NCI-H2196 treated with DMSO at 0.1 percent for 48 hours (cell line): ENCODE measurements around the gene ACAP2.
A peak's percentile ranks its signal among the peaks of the same experiment; 100 is the strongest.

ENCODE experiments used
- DNase-seq: peaks from one replicate; lab custom pipeline; 2025; ENCODE audit not compliant: unreplicated experiment; lab: John Stamatoyannopoulos, UW

ACAP2 gene

DNA sequence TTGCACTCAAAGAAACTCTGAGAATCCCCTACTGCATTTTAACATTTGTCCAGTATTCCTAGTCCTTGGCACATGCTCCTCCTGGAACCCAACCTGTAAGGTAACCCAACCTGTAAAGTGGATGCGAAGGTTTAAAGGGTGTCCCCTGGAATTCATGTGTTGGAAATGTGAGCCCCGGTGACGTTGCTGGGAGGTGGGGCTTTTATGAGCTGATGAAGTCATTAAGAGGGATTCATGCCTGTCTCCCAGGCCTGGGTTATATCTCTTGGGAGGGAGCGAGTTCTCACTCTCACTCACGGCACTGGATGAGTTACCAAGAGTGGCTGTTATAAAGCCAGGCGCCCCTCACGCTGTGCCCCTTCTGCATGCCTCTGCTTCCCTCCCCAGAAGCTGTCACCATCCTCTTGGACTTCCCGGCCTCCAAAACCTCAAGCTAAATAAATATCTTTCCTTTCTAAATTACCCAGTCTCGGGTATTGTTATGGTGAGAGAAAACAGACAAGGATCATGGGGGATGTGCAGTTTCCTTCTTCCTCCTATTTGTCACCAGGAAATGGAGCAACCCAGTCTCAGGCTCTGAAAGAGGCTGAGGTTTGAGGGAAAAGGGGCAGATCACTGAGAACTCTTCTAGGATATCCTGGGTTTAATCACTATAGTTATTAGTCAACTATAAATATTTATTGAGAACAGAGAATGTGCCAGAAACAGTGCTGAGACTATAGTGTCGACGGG lies 179.5 kb downstream of the ACAP2 start:
- no peak for DNase-seq

DNA sequence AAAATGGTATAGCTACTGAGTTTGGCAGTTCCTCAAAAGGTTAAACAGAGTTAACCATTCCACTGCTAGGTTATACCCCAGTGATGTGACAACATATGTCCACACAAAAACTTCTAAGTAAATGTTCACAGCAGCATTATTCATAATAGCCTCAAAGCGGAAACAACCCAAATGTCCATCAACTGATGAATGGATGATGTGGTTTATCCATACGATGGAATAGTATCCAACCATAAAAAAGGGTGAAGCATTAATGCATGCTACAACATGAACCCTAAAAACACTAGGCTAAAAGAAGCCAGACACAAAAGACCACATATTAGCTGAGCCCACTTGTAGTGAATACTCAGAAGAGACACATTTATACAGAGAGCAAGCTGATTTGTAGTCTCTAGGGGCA lies 180.9 kb downstream of the ACAP2 start:
- DNase-seq: no peak

DNA sequence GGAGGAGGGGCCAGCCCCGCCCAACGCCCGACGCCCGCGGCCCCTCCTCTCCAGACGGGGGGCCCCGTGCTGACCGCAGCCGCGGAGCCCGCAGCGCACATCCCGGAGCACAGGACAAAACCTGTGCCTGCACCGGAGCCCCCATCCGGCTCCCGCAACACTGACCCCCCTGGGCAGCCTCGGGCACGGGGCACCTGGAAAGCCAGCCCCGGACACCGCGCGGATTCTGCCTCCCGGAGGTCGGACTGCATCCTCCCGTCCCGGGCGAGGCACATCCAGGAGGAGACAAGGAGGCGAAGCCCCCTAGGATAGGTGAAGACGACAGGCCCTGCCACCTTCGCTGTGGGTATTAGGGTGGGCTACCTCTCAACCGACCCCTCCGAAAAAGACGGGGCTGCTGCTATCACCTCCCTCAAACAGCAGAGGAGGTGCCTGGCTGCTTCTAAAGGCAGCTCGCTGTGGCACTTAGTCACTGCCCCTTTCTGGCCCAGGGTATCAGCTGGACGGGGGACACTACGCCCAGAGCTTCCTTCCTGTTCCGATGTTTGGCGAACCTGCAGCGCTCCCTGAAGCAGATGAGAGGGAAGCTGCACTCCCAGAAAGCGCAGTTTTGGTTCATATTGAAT lies 182.4 kb downstream of the ACAP2 start:
- peak; percentile 41 for DNase-seq

- peak; percentile 98 for DNase-seq
Observed at GRCh38 chr3:195259475-195260279, 183.1 kb downstream of the ACAP2 start.

- DNase-seq: no peak
Observed at GRCh38 chr3:195259154-195259474, 183.7 kb downstream of the ACAP2 start.

DNA sequence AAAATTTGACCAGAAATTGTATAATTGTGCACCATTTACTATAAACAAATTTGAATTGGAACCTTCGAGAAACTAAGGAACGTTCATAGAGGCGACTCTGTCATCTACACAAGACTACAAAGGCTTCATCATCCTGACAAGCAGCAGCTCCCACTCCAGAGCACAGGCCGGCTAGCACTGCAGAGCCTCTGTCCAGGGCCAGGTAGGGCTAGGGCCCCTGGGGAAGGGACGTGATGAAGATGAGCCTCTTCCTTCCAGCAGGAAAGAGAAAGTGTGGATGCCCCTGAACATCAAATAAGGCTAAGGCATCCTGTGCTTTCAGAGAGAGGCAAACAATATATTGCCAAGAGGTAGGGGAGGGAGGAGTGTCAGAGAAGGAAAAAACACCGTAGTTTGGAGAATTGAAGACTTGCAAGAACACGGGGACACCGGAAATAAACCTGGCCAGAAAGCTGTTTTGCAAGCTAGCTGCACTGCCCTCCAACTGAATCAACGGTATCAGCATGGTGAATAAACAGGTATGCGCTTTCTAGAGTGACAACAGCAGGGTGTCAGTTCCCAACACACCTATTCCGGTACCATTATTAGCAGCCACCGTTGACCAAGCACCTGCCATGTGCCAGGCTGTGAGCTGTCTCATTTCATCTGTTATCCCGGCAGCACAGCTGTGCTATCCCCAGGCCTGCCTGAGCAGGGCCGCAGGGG lies 184.2 kb downstream of the ACAP2 start:
- no peak for DNase-seq

DNA sequence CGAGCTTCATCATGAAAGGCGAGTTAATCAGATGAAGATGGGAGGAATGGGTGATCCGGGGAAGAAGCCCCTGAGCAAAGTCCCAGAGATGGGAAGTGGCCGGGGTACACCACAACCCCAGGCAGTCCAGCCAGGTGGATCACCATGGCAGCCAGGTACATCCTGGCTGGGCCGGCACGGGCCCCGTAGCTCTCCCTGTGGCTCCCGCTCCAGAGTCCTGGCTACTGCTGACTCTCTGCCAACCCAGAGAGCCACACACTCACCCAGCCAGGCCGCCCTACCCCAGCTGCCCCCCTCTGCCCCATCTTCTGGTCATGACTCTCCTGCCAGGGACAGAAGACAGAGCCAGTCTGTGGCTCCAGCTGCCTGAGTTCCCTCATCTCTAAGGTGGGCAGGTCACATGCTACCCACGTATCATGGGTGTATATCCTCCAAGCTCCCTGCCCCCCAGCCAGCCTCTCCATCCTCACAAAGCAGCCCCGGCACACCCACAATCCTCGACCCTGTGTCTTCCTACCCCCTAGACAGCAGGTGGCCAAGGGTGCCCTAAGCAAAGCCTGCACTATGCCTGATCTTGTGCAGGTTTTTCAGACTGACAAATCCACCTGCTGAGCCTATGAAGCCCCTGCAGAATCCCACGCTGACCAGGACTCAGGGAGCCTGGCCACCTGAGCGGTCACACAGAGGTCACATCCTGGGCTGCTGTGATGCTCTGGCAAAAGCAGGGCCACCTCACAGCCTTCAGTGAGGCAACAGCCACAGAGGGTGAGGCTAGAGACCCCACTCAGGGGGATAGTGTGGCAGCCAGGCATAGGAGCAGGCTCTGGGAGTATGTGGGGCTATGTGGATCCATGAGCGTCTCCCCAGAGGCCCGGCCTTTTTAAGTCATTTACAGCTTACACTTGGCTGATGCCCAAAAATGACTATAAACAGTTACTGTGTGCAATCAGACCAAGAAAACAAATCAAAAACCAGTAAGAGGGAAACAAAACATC lies 185.1 kb downstream of the ACAP2 start:
- no peak for DNase-seq

DNA sequence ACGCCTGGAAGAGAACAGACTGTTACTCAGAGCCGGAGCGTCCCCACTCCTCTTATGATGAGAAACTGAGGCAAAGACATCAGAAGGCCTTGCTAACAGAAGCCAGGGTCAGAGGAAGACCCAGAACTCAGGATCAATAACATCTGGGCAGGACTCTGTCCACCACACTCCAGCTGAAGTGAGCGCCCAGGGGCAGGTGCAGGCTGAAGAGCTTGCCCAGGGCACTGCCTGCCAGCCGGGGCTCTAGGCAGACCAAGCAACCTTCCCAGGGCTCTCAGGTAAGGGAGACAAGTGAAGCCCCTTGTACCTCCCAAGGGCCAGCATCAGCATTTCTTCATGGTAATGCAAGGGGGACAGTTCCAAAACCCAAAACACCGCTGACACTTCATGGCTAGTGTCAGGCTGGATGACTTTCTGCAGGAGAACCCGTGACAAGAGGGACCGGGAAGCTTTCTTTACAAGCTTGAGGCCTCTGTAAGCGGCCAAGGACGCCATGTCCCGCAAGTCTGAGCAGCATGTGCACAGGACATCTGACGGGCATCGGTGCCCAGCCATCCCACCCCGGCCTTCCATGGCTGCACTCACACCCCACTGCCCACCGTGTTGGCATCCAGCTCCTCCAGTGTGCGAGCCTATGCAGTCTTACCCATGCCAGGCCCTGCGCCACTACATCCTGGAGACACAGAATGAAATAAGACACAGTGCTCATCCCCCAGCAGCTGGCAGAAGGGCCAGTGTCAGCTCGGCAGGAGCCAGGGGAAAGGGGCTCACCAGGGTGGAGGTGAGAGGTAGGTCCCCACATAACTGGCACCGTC lies 186.0 kb downstream of the ACAP2 start:
- no peak for DNase-seq

DNA sequence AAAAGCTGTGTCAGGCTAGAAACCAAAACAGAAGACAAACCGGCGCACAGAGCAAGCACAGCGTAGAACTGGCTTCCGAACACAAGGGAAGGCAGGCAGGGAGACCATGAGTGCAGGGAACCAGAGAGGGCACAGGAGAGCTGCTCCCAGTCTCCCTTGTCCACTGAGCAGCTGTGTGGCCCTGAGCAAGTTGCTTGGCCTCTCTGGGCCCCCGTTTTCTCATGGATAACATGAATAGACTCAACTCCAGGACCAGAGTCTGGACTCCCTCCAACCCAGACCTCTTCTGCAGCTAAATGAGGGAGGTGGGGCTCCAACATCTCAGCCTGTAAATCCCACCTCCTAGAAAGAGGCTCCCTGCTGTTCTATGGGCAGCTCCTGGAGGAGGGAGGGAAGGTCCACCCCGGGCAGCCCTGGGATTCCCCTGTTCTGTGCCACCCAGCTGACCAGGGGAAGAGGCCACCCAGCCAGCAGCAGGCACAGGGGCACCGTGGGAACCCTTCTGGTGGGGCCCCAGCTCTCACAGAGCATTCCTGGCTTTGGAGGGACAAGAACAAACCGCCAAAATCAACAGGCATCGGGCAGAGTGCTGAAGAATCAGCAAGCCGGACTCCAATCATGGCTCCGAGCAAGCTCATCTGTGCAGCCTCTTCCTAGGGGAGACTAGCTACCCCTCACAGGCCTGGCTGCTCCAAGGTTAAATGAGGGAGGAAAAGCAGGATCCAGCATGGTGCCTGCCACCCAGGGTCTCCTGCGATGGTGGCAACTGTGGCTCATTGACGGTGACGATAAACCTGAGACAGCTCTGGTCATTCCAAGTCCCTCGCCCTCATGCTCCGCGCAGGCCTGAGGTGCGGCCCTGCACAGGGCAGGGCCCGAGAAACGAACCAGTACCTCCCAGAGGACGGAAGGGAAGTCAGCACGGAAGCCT lies 187.0 kb downstream of the ACAP2 start:
- DNase-seq: no peak

- no peak for DNase-seq
Observed at GRCh38 chr3:195255176-195255500, 187.7 kb downstream of the ACAP2 start.

DNA sequence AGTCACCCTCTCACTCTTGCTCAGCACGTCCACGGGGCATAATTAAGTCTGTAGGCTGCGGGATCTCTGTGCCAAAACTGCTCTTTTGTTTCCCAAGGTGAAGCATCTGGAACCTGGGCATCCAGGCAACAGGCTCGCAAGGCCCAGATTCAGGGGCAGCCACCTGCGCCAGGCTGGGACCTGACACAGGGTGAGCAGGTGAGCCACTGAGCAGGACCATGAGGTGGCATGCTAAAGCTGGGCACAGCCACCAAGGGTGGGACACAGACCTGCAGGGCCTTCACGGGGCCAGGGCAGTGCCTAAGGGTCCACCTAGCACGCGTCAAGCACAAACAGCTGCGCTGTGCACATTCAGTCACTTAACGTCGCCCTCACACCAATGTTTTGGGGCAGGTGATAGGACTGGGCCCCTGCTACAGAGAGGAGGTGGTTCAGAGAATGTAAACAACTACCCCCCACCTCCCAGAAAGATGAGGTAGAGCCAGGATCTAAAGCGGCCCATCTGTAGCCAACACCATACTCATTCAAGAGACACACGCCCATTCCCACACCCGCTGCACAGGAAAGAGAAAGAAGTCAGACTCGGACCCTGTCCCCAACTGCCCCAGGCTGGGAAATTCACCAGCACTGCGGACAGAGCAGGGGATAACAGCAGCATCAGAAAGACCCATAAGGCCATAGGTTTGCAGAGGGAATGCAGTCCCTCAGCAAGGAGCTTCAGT lies 188.2 kb downstream of the ACAP2 start:
- no peak for DNase-seq

DNA sequence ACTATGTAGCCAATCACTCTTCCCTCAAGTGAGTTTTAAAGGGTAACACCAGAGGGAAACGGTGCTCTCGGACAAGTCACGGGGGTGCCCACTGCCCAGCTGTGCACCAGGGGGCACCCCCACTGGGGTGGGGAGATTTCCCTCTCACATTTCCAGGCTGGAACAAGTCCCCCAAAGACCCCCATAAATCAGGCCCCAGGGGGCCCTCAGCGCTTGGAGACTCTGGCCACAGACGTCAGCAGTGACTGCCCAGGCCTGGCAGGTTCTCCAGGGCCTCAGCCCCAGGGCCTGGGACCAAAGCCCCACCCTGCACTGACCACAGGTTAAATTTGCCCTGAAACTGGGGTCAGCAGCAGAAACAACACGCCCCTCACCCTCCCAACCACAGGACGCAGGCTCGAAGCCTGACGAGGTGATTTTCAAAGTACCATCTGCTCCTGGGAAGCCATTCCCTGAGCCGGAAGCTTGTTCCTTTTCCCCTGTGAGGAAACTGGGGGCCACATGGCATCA lies 188.8 kb downstream of the ACAP2 start:
- DNase-seq: no peak

GRCh38 chr3:195251336-195252065 lies 191.3 kb downstream of the ACAP2 start:
- no peak for DNase-seq

DNA sequence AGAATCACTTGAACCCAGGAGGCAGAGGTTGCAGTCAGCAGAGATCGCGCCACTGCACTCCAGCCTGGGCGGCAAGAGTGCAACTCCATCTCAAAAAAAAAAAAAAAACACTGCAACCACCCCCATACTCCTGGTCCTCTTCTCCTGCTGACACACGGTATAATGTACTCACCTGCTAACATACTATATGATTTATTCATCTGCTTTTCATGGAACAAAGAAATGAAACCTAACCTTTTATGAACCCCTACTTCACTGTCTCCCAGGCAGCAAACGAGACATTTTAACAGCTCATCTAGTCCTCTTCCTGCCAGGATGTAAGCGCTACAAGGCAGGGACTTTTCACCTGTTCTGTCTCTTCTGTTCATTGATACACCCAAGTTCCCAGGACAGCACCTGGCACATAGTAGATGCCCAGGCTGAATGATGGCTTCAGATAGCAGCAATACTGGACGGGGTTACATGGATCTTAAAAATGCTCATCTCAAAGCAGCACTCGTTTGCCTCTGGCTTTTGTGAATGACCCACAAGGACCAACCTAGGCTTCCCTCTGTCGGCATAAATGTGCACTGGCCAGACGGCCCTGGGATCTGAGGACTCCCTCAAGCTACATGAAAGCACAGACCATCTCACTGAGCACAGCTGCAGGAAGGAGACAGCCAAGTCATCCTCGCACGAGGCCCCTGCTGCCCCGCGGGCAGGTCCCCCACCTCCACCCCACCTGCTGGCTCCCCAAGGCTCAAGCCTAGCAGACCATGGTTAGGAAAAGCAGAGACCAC lies 192.2 kb downstream of the ACAP2 start:
- peak; percentile 81 for DNase-seq

- no peak for DNase-seq
Observed at GRCh38 chr3:195249858-195250464, 192.9 kb downstream of the ACAP2 start.
